GM12865 (cell line): Measurements from ENCODE around the gene RACGAP1.

ENCODE experiments used
- DNase-seq: peaks from one replicate; pipeline ENCODE4 v3.0.0; 2010; ENCODE audit warnings: low read depth
- H3K4me3 ChIP-seq: 2 replicates; pipeline ENCODE4 v1.5.1; 2011; ENCODE audit warnings: mild to moderate bottlenecking, low read depth, low read length, control low read depth
- TF ChIP-seq, protein P1 (sequence below): IDR thresholded peaks from 2 replicates; pipeline ENCODE4 v1.5.1; 2011; ENCODE audit warnings: low read length, control low read depth, low read depth, inconsistent platforms; ENCODE audit not compliant: insufficient read depth; ENCODE audit errors: missing control alignments

RACGAP1 gene

DNA sequence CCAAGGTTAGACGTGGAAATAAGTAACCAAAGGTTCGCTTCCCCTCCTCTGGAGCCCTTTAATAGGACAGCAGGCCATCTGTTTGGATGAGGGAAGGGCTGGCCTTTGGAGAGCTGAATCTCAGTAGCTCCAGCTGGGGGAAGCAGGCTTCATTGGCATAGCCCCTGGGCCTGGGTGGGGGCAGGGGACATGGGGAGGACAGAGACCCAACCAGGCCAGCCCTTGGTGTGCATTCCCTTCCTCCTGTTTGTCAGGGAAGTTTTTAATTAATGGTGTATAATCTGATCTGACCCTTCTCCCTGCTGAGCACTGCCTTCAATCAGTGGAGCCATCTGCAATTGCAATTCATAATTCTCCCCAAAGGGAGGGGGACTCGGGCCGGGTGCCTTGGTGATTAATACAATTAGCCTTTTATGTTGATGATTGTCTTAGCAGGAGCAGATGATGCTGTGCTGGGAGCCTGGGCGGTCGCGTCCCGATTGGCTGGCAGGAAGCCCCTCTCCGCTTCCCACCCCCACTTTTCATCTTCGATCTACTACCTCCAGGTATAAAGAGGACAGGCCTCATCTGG lies 46.2 kb downstream of the RACGAP1 start:
- H3K4me3 ChIP-seq, result no peak overlapping the region
- no peak for DNase-seq
- TF ChIP-seq, protein P1, sequence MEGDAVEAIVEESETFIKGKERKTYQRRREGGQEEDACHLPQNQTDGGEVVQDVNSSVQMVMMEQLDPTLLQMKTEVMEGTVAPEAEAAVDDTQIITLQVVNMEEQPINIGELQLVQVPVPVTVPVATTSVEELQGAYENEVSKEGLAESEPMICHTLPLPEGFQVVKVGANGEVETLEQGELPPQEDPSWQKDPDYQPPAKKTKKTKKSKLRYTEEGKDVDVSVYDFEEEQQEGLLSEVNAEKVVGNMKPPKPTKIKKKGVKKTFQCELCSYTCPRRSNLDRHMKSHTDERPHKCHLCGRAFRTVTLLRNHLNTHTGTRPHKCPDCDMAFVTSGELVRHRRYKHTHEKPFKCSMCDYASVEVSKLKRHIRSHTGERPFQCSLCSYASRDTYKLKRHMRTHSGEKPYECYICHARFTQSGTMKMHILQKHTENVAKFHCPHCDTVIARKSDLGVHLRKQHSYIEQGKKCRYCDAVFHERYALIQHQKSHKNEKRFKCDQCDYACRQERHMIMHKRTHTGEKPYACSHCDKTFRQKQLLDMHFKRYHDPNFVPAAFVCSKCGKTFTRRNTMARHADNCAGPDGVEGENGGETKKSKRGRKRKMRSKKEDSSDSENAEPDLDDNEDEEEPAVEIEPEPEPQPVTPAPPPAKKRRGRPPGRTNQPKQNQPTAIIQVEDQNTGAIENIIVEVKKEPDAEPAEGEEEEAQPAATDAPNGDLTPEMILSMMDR, result no peak

DNA sequence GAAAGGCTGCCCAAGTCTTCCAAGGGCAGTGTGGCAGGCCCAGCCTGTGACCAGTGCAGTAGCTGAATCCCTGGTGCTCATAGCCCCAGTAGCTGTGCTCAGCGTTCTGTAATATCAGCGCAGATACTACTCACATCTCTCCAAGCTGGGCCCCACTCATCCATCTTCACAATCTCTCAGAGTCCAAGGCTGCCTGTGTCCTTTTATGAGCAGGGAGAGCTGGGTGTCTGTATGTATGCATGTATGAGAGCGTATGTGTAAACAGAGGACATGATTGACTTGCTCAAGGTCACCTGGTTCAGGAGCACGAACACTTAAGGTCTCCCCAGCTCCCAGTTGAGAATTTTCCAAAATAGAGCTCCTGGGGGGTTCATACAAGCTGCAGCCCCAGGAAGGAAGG lies 47.2 kb downstream of the RACGAP1 start:
- no peak overlapping the region for H3K4me3 ChIP-seq
- no peak for DNase-seq
- TF ChIP-seq, protein P1, result no peak

DNA sequence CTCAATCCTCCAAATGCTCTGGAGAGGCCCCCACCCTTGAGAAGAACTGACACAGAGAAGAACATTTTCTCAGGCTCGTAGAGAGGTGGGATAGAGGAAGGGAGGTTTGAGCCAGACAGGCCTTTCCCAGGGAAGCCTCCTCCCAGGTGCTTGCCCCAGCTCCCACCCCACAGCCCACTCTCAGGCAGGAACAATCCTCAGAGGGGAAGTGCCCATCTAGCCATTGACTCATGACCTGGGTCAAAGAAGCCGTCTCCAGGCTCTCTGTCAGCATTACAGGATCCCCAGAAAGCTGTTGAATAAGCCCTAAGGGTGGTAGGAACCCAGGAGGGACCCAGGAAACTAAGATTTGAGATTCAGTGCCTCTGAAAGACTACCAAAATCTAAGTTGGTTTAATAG lies 48.7 kb downstream of the RACGAP1 start:
- DNase-seq, result no peak
- H3K4me3 ChIP-seq, result no peak overlapping the region
- TF ChIP-seq, protein P1, result no peak

DNA sequence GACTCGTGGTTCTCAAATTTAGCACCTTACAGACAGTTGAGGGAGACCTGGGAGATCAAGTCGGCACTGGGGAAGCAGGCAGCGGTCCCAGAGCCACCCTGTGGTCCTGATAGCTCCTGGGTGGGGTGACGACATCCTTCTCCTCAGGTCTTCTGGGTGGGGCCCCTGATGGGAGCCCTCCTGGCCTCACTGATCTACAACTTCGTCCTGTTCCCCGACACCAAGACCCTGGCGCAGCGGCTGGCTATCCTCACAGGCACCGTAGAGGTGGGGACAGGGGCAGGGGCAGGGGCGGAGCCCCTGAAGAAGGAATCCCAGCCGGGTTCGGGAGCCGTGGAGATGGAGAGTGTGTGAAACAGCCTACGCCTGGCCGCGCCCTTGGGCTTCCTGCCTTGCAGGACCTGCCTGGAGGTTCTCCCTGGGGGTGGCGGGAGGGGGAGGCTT lies 50.0 kb downstream of the RACGAP1 start:
- H3K4me3 ChIP-seq, result no peak overlapping the region
- TF ChIP-seq, protein P1, result no peak
- DNase-seq, result no peak

DNA sequence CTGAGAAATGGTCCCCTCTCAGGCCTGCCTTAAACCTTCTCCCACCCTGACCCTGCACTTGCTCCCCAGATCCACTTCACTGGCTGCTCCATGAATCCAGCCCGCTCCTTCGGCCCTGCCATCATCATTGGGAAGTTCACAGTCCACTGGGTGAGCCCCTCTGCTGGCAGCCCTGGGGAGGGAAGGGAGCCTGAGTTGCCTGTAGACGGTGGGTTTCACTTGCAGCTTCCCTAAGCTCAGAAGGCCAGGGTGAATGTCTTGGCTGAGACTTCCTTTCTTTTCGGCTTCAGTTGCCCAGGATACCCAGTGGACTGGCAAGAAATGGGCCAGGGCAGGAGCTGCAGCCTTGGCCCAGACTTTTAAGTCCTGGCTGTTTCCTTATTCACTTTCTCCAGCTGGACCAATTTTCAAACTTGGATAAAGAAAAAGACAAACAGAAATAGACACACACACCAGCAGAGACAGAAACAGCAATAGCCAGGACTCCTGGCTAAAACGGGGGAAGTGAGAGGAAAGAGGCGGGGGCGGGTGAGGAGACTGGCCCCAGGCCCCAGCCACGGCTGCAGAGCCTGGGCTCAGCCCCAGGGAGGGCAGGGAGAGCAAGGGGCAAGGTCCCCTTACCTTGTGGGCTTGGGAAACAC lies 50.5 kb downstream of the RACGAP1 start:
- no peak overlapping the region for H3K4me3 ChIP-seq
- TF ChIP-seq, protein P1, result no peak

DNA sequence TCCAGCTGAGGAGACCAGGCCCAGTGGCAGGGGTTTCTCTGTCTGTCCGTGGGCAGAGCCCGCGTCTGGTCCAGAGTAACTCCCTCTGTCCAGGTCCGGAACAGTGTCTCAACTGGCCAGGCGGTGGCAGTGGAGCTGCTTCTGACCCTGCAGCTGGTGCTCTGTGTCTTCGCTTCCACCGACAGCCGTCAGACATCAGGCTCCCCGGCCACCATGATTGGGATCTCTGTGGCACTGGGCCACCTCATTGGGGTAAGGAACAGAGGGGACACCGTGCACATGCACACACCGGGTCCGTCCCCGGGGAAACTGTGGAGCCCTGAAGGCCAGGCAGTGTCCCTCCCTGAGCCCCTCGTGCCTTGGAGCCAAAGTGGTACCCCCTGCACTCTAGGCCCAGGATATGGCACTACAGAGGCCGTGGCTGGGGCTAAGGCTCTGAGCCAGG lies 51.0 kb downstream of the RACGAP1 start:
- DNase-seq, result no peak
- H3K4me3 ChIP-seq, result no peak overlapping the region
- TF ChIP-seq, protein P1, result no peak

More for the DNA sequence above, 50.5 kb downstream of the RACGAP1 start:
- DNase-seq, result no peak

DNA sequence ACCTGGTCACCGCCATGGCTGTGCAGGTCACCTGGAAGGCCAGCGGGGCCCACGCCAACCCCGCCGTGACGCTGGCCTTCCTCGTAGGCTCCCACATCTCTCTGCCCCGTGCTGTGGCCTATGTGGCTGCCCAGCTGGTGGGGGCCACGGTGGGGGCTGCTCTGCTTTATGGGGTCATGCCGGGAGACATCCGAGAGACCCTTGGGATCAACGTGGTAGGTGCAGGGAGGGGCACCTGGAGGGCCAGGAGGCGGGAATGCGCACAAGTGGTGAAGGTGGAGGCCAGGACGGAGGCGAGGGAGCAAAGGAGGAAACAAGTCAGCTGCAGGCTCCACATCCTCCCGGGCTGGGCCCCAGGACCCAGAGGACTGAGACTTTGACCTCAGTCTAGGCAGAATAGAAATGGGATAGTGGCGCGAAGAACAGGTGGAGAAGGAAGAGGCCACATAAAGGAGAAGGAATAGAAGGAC lies 51.9 kb downstream of the RACGAP1 start:
- no peak overlapping the region for H3K4me3 ChIP-seq
- TF ChIP-seq, protein P1, result no peak
- DNase-seq, result no peak
